Smooth muscle cell (in vitro differentiated cells): ENCODE results near the gene FKBP1B. TPM values are rescaled to one million over a fixed set of nuclear protein-coding genes. Genes with fewer than 3 reads are reported as not detected.

Experiments
- DNase-seq: peaks from one replicate; lab custom pipeline; 2025; ENCODE audit not compliant: unreplicated experiment; lab: John Stamatoyannopoulos, UW
- H2AFZ ChIP-seq: fragments of 200-600 bp; sonication (generic); 2 replicates; pipeline ENCODE4 v1.6.0; 2016; ENCODE audit warnings: antibody characterized with exemption, low read depth, mild to moderate bottlenecking
- H3F3A ChIP-seq: fragments of 200-600 bp; sonication (generic); 2 replicates; pipeline ENCODE4 v1.6.0; 2017; ENCODE audit warnings: antibody characterized with exemption, low read depth
- H3K27ac ChIP-seq: fragments of 200-600 bp; sonication (generic); 2 replicates; pipeline ENCODE4 v1.5.1; 2016; ENCODE audit warnings: low read depth, mild to moderate bottlenecking
- H3K27me3 ChIP-seq: fragments of 200-600 bp; sonication (generic); 2 replicates; pipeline ENCODE4 v1.6.1; 2016; ENCODE audit warnings: low read depth, mild to moderate bottlenecking
- H3K36me3 ChIP-seq: fragments of 200-600 bp; sonication (generic); 2 replicates; pipeline ENCODE4 v1.5.1; 2016; ENCODE audit warnings: low read depth
- H3K4me1 ChIP-seq: fragments of 200-600 bp; sonication (generic); 2 replicates; pipeline ENCODE4 v1.5.1; 2016; ENCODE audit warnings: low read depth
- H3K4me2 ChIP-seq: fragments of 200-600 bp; sonication (generic); 2 replicates; pipeline ENCODE4 v1.6.0; 2016; ENCODE audit warnings: mild to moderate bottlenecking
- H3K4me3 ChIP-seq: fragments of 200-600 bp; sonication (generic); 2 replicates; pipeline ENCODE4 v1.5.1; 2016; ENCODE audit warnings: mild to moderate bottlenecking
- H3K79me2 ChIP-seq: fragments of 200-600 bp; sonication (generic); 2 replicates; pipeline ENCODE4 v1.6.0; 2016; ENCODE audit warnings: low read depth, mild to moderate bottlenecking
- H3K9ac ChIP-seq: fragments of 200-600 bp; sonication (generic); 2 replicates; pipeline ENCODE4 v1.6.0; 2016; ENCODE audit warnings: low read depth
- H3K9me3 ChIP-seq: fragments of 200-600 bp; sonication (generic); replicated peaks from 2 replicates; pipeline ENCODE4 v1.5.1; 2016; ENCODE audit warnings: low read depth
- H4K20me1 ChIP-seq: fragments of 200-600 bp; sonication (generic); 2 replicates; pipeline ENCODE4 v1.6.0; 2016; ENCODE audit warnings: low read depth
- WGBS: methylation state at CpG from one replicate; pipeline ENCODE4 v1.1.7; 2016; ENCODE audit warnings: low lambda C conversion rate; 5-methylcytosine and 5-hydroxymethylcytosine counted together
- polyA plus RNA-seq: library from polyadenylated mRNA; unstranded; fragments of >200 nt; fragmentation: Nextera tagmentation; extraction: Ambion mirVana; gene quantifications from 2 replicates; pipeline ENCODE4 v1.2.1, GENCODE V29; 2016
- total RNA-seq: library from RNA; depleted of rRNA; stranded (reverse); fragments of >200 nt; gene quantifications from 2 replicates; pipeline ENCODE4 v1.2.3, GENCODE V29; 2014
- TF ChIP-seq, protein P1 (sequence below): fragments of 200-600 bp; sonication (generic); IDR thresholded peaks from 2 replicates; pipeline ENCODE4 v1.5.1; 2017; ENCODE audit warnings: borderline replicate concordance, mild to moderate bottlenecking, antibody characterized with exemption; ENCODE audit not compliant: insufficient read depth, poor library complexity, severe bottlenecking

FKBP1B gene
- total and polyA plus RNA-seq, 2 experiments from 2014 or later, result 17.5 to 26.3 TPM

DNA sequence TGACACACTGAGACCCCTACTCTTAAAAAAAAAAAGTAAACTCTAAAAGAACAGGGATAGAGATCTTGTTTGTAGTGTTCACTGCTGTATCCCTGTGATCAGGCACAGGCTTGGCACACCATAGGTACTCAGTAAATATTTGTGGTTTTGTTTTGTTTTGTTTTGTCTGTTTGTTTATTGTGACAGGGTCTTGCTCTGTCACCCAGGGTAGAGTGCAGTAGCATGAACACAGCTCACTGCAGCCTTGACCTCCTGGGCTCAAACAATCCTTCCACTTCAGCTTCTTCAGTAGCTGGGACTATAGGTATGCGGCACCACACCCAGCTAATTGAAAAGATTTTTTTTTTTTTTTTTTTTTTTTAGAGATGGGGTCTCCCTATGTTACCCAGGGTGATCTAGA, 3.4 kb downstream of the FKBP1B start:
- WGBS, result 95% methylated on average over 1 of the region's 1 CpG
- Histone ChIP-seq H2AFZ (no peak overlapping the region), H3K27me3 (no peaks in the 10 kb centered on the region), H4K20me1 (no peaks in the 10 kb centered on the region), H3K4me2 (no peak overlapping the region), H3K9me3 (no peaks in the 10 kb centered on the region), H3K79me2 (no peaks in the 10 kb centered on the region), H3K36me3 (no peaks in the 10 kb centered on the region), H3K9ac (no peak overlapping the region), H3K4me1 (no peaks in the 10 kb centered on the region), H3F3A (no peaks in the 10 kb centered on the region), H3K27ac (no peak overlapping the region), H3K4me3 (no peak overlapping the region)
- no peak for DNase-seq
- TF ChIP-seq, protein P1, sequence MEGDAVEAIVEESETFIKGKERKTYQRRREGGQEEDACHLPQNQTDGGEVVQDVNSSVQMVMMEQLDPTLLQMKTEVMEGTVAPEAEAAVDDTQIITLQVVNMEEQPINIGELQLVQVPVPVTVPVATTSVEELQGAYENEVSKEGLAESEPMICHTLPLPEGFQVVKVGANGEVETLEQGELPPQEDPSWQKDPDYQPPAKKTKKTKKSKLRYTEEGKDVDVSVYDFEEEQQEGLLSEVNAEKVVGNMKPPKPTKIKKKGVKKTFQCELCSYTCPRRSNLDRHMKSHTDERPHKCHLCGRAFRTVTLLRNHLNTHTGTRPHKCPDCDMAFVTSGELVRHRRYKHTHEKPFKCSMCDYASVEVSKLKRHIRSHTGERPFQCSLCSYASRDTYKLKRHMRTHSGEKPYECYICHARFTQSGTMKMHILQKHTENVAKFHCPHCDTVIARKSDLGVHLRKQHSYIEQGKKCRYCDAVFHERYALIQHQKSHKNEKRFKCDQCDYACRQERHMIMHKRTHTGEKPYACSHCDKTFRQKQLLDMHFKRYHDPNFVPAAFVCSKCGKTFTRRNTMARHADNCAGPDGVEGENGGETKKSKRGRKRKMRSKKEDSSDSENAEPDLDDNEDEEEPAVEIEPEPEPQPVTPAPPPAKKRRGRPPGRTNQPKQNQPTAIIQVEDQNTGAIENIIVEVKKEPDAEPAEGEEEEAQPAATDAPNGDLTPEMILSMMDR, result no peak

DNA sequence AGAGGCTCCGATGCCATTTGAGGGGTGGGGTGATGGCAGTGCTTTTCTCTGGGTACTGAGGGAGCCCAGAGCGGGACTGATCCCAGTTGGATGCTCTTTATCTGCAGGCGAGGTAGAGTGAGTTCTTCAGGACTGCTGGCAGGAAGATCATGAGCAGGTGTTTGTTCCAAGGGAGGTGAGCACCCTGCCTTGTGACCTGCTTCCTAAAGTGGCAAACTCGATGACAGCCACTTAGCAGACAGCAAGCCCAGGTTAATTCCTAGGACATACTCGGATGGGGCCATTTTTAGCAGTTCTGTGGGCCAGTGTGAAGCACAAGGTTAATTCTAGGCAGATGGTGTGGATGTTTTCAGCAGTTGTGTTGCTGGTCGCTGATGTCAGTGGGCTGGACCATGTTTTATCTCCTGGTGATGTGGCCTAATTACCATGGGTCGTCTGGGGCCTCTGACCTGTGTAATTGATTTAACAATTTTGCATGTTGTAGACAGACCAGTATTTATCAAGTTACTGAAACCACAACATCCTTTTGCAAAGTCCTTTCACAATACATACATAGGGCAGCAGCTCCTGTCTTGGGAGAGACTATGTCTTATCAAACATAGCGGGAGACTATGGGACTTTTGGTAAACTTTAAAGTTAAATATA, 4.9 kb downstream of the FKBP1B start:
- no peaks in the 10 kb centered on the region for H3K9me3 ChIP-seq
- H3K79me2 ChIP-seq, result no peaks in the 10 kb centered on the region
- H3K27ac ChIP-seq, result no peak overlapping the region
- no peak overlapping the region for H3K9ac ChIP-seq
- no peak overlapping the region for H3K4me3 ChIP-seq
- H3K4me2 ChIP-seq, result no peak overlapping the region
- no peaks in the 10 kb centered on the region for H4K20me1 ChIP-seq
- no peak overlapping the region for H2AFZ ChIP-seq
- H3K36me3 ChIP-seq, result no peaks in the 10 kb centered on the region
- H3K27me3 ChIP-seq, result no peaks in the 10 kb centered on the region
- no peaks in the 10 kb centered on the region for H3F3A ChIP-seq
- no peak for DNase-seq
- no peaks in the 10 kb centered on the region for H3K4me1 ChIP-seq
- 85% methylated on average over 8 of the region's 8 CpGs for WGBS
- TF ChIP-seq, protein P1, result no peak

DNA sequence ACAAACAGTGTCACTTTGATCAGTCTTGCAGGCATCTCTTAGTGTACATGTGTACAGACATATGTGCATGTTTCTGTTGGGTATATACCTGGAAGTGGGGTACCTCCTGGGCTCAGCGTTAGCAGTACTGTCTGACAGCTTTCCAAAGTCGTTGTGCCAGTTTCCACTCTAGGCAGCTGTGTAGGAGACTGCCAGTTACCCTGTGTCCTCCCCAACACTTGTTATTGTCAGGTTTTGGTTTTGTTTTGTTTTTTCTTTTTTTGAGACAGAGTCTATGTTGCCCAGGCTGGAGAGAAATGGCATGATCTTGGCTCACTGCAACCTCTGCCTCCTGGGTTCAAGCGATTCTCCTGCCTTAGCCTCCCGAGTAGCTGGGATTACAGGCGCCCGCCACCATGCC, 6.2 kb downstream of the FKBP1B start:
- Histone ChIP-seq H3K4me1 (no peaks in the 10 kb centered on the region), H3K27ac (no peak overlapping the region), H3F3A (no peaks in the 10 kb centered on the region), H3K79me2 (no peaks in the 10 kb centered on the region), H3K9me3 (no peaks in the 10 kb centered on the region), H3K9ac (no peak overlapping the region), H4K20me1 (no peaks in the 10 kb centered on the region), H3K4me2 (no peak overlapping the region), H3K36me3 (no peaks in the 10 kb centered on the region), H2AFZ (no peak overlapping the region), H3K27me3 (no peaks in the 10 kb centered on the region), H3K4me3 (no peak overlapping the region)
- TF ChIP-seq, protein P1, result no peak
- 98% methylated on average over 6 of the region's 6 CpGs for WGBS
- DNase-seq, result no peak
